SK-N-SH (cell line): ENCODE results near the gene SPOP.

Experiments used
- EP300 ChIP-seq, 2 experiments: IDR thresholded peaks; 2 replicates each; pipeline versions ENCODE4 v1.4.0 to v1.6.1; 2012; ENCODE audit warnings: borderline replicate concordance in 1 of 2, low read depth in 1 of 2, low read length in 1 of 2
- FOXJ3 ChIP-seq: sonication (generic); formaldehyde crosslinking; IDR thresholded peaks from 2 replicates; pipeline ENCODE4 v1.5.1; 2020; ENCODE audit warnings: mild to moderate bottlenecking, missing genetic modification reagents
- TF ChIP-seq, protein P1 (sequence below): IDR thresholded peaks from 2 replicates; pipeline ENCODE4 v1.6.1; 2012; ENCODE audit warnings: mild to moderate bottlenecking, low read depth, low read length, moderate library complexity
- TF ChIP-seq, protein P2 (sequence below): fragments of 200-600 bp; sonication (generic); IDR thresholded peaks from 2 replicates; pipeline ENCODE4 v1.6.1; 2017; ENCODE audit warnings: antibody characterized with exemption, mild to moderate bottlenecking, moderate library complexity

GRCh38 chr17:49630113-49630900 lies 47.6 kb downstream of the SPOP start:
- TF ChIP-seq, protein P1, sequence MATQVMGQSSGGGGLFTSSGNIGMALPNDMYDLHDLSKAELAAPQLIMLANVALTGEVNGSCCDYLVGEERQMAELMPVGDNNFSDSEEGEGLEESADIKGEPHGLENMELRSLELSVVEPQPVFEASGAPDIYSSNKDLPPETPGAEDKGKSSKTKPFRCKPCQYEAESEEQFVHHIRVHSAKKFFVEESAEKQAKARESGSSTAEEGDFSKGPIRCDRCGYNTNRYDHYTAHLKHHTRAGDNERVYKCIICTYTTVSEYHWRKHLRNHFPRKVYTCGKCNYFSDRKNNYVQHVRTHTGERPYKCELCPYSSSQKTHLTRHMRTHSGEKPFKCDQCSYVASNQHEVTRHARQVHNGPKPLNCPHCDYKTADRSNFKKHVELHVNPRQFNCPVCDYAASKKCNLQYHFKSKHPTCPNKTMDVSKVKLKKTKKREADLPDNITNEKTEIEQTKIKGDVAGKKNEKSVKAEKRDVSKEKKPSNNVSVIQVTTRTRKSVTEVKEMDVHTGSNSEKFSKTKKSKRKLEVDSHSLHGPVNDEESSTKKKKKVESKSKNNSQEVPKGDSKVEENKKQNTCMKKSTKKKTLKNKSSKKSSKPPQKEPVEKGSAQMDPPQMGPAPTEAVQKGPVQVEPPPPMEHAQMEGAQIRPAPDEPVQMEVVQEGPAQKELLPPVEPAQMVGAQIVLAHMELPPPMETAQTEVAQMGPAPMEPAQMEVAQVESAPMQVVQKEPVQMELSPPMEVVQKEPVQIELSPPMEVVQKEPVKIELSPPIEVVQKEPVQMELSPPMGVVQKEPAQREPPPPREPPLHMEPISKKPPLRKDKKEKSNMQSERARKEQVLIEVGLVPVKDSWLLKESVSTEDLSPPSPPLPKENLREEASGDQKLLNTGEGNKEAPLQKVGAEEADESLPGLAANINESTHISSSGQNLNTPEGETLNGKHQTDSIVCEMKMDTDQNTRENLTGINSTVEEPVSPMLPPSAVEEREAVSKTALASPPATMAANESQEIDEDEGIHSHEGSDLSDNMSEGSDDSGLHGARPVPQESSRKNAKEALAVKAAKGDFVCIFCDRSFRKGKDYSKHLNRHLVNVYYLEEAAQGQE = no peak
- TF ChIP-seq, protein P2, sequence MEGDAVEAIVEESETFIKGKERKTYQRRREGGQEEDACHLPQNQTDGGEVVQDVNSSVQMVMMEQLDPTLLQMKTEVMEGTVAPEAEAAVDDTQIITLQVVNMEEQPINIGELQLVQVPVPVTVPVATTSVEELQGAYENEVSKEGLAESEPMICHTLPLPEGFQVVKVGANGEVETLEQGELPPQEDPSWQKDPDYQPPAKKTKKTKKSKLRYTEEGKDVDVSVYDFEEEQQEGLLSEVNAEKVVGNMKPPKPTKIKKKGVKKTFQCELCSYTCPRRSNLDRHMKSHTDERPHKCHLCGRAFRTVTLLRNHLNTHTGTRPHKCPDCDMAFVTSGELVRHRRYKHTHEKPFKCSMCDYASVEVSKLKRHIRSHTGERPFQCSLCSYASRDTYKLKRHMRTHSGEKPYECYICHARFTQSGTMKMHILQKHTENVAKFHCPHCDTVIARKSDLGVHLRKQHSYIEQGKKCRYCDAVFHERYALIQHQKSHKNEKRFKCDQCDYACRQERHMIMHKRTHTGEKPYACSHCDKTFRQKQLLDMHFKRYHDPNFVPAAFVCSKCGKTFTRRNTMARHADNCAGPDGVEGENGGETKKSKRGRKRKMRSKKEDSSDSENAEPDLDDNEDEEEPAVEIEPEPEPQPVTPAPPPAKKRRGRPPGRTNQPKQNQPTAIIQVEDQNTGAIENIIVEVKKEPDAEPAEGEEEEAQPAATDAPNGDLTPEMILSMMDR = no peak
- TF ChIP-seq EP300 (IDR thresholded peaks at IDR 0.05; ENCODE audit: borderline replicate concordance in 1 of 2, low read depth in 1 of 2, low read length in 1 of 2) = no peak
- TF ChIP-seq FOXJ3 = no peak
